ENCODE data around the gene ERCC4.

ERCC4 gene

DNA sequence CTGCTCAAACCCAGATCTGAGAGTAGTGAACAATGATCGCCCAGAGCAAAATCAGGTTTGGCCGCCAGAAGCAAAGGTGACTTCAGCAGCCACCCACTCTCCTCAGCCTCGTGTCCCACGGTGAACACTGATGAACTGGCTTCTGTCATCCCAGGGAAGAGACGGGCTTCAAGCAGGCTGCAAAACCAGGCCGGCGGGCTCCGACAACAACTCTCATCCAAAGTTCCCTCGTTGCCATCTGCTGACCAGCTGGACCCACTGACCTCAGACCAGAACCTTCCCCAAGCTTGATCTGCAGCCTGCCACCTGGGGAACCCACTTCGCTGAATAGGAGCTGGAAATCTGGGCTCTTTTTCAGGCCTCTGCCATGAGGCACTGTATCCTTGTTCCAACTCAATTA, 81.6 kb downstream of the ERCC4 start:
- H3K9me3 ChIP-seq (ENCODE audit: control insufficient read depth, low read length) = no peaks in the 10 kb centered on the region
- peaks cover 7% of the 10 kb centered on the region for H3K4me1 ChIP-seq (ENCODE audit: control insufficient read depth, insufficient read depth, low read length)
- no peaks in the 10 kb centered on the region for H3K36me3 ChIP-seq (ENCODE audit: control insufficient read depth, insufficient read depth, low read length)
- no peaks in the 10 kb centered on the region for H3K27me3 ChIP-seq (ENCODE audit: control insufficient read depth, insufficient read depth, low read length)
- no peak overlapping the region for H3K9ac ChIP-seq (ENCODE audit: low read length)
- no peak overlapping the region for H3K4me3 ChIP-seq (ENCODE audit: low read length)
